Adrenal gland (tissue), 5 donors: ENCODE results near the gene DNMT1.
"Not testable (repeated sequence)": the region's sequence is repeated elsewhere in the genome, so short reads cannot be mapped to it uniquely, and the experiment has no call there.

Experiments used
- CTCF ChIP-seq, 6 experiments: fragments of 450-650 bp in 4 of 6; fragments of 200-600 bp in 2 of 6; sonication (generic) in 1 of 6; IDR thresholded peaks; 1 replicate in 5 of 6; 2 replicates in 1 of 6; pipeline versions ENCODE4 v1.5.1 to v1.8.0; 2016 to 2021; ENCODE audit warnings: antibody characterized with exemption in 6 of 6, mild to moderate bottlenecking in 2 of 6, moderate library complexity in 1 of 6
- POLR2A ChIP-seq, 2 donors: fragments of 450-650 bp; IDR thresholded peaks; one replicate each; pipeline ENCODE4 v1.6.1; 2017; ENCODE audit warnings: antibody characterized with exemption in 2 of 2, mild to moderate bottlenecking in 2 of 2, moderate library complexity in 1 of 2
- donor health status: DM: no; HTN: no; CAD: no.

GRCh38 chr19:10166501-10166900 is 28.3 kb downstream of the DNMT1 start:
- not testable (repeated sequence) for TF ChIP-seq CTCF, POLR2A (IDR thresholded peaks at IDR 0.05)
